Jurkat, Clone E6-1 (cell line): ENCODE measurements around the gene DUSP1.
A peak's percentile ranks its signal among the peaks of the same experiment; 100 is the strongest.
"Not testable (repeated sequence)": the region's sequence is repeated elsewhere in the genome, so short reads cannot be mapped to it uniquely, and the experiment has no call there.

Experiments
- DNase-seq: peaks from one replicate; pipeline ENCODE4 v3.0.0-alpha.2; 2011; ENCODE audit warnings: low read depth, low spot score
- H3K4me3 ChIP-seq: 2 replicates; pipeline ENCODE4 v1.5.1; 2011; ENCODE audit warnings: mild to moderate bottlenecking, low read length, control low read depth, moderate library complexity

Gene DUSP1

DNA sequence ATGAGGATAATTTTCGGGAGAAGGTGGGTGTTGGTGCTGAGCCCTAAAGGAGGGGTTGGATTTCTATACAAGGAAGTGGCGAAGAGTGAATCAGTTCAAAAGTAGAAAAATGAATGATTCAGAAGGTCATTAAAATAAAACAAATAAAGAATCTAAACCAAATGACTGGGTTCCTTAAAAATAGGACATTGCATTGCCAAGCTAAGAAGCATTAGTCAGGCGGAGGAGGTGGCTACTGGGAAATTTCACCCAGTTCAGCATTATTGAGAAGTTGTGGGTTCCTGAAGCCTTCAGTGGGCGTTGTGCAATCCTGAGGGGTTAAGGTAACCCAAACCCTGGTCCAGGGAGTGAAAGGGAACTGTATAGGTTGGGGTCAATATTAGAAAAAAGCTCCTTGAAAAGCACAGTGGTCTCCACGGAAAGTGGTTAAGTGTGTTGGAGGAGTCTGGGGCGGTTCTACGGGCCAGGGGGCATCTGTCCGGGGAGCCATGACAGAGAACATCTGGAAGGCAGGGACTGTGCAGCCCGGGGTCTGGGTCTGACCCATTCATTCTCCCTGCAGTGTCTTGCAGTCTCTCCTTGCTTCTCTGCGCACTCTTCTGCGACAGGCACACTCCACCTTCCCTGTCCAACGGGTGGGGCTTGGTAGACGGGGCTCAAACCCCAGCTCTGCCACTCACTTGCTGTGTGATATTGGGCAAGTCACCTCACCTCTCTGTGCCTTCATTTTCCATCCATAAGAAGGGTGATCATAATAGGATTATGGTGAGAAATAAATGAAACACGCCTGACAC is 27.6 kb upstream of the DUSP1 start:
- no peak for DNase-seq
- H3K4me3 ChIP-seq = no peak overlapping the region

DNA sequence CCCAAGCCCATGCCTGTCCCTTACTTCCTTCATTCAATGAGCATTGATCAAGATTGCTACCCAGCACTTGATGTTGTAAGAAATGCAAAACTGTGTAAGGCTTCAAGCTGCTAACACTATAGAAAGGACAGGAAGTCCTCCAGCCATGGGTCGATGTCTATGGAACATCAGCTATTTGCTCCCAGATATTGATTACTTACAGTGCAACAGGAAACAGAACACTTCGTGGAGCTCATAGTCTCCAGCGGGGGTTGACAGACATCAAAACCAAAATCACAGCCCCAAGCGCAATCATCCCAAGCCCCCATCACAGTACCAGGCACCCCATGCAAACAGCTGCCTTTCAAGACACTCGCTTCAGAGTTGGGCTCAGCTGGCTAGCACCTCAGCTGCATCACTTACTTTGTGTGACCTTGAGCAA is 26.8 kb upstream of the DUSP1 start:
- H3K4me3 ChIP-seq = no peak overlapping the region
- DNase-seq = no peak

GRCh38 chr5:172796306-172796705 is 25.3 kb upstream of the DUSP1 start:
- no peak overlapping the region for H3K4me3 ChIP-seq
- no peak for DNase-seq

DNA sequence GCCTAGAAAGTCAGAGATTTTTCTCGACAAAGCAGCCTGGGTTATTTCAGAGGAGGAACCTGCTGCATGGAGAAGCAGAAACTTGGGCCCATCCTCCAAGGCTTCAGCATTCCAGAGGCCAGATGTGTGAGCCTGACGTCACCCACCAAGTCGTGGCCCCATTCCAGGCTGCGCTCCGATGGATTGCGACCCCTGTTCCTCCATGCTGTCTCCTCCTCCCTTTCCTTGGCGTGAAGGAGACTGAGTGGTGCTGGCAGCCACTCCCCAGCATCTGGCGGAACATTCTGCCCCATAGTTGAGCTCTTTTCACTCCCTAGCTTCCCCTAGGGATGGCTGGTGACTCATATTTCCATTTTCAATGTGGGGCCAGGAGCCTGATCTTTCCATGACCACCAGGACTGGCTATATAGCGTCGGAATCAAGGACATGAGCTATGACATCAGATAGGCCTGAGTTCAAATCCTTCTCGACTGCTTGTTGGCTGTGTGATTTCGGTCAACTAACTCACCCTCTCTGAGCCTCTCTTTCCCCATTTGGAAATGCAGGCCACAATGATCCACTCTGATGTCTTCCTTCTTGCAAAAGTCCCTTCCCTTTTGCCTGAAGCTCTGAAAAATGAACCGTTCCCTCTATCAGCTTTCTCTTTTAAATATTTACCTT is 24.5 kb upstream of the DUSP1 start:
- no peak for DNase-seq
- H3K4me3 ChIP-seq = no peak overlapping the region

DNA sequence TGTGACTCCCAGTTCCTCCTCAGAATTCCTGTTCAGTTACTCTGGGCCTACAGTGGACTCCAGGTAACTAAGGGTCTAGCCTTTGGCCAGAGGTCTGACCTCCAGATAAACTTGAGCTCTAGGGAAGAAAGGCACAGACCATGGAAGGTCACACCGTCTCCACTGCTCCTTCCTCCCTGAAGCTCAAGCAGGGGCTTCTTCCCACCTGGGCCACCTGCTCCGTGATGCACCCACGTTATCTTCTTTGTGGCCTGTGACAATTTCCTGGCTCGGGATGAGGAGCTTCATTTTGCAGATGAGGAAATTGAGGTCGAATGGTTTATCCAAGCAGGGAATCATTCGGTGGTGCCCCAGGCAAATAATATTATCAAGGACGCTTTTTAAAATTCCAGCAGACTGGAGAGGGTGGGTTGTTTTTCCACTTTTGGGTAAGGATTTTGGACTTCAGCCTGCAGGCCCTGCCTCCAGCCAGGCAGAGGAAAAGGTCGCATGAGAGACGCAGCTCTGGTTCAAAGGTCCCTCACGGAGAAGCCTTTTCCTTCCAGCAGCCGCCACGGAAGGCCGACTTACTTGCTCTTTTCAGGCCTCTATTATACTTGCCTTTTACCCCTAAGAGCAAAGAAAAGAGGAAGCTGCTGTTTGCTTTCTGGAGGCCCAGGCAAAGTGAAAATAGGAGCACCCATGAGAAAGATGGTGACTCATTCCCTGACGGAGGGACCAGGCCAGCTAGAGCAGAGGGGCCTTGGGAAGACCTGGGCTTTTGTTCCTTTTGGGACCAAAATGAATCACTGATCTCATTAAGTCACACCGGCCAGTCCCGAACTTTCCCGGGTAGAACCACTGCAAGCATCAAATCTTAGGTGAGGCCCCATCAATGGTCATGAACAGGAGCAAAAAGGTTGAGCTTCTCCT is 22.8 kb upstream of the DUSP1 start:
- no peak for DNase-seq
- H3K4me3 ChIP-seq = no peak overlapping the region

- peak; percentile 95 for DNase-seq
- H3K4me3 ChIP-seq = no peak overlapping the region; the same call in 1 of the 2 replicates
Measured at GRCh38 chr5:172792701-172793570, 21.9 kb upstream of the DUSP1 start.

DNA sequence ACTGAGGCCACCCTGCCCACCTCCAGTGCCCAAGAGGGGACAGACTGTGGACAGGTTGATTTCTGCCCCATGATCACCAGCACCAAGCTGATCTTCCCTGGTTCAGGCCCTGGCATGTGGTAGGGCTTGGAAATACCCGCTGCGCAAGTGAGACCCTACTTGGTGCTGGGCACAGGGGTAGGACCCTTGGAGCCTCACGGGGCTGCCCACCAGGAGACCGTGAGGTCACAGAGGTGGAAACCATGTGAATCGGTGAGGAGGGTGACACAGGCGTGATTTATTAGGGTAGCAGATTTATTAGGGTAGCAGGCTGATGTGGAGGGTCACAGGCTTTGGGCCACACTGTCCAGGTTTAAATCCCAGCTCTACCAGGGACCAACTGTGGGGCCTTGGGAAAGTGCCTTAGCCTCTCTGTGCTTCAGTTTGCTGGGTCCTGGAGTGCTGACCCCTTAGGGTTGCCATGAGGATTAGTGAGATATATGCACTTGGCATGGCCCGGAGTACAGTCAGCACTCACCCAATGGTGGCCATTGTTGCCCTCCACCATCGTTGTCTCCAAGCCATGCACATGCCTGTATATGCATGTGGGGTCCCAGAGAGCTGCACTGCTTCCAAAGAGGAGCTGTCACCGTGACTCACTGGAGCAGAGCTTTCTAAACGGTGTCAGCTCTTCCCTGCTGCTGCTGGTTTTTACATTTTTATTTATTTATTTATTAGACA is 20.9 kb upstream of the DUSP1 start:
- DNase-seq = no peak

DNA sequence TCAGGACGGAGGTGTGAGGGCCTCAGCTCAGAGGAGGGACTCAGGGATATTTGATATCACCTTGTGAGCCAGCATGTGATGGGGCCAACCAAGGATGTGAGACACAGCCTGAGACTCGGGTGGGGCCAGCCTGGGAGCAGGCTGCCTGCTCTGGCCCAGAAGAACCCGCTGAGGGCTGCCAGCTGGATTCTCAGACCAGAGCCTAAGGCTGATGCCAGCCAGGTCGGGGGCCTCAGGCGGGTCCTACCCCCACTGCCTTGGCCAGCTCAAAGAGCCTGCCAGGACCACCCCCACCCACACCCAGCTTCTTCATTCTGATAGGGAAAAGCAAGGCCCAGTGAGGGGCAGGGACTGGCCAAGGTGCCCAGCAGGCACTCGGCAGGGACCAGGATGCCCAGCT is 20.3 kb upstream of the DUSP1 start:
- DNase-seq = no peak
- H3K4me3 ChIP-seq = no peak overlapping the region

More for the DNA sequence above, 20.9 kb upstream of the DUSP1 start:
- no peak overlapping the region for H3K4me3 ChIP-seq

- H3K4me3 ChIP-seq = no peak overlapping the region
- no peak for DNase-seq
Measured at GRCh38 chr5:172790496-172790889, 19.5 kb upstream of the DUSP1 start.

DNA sequence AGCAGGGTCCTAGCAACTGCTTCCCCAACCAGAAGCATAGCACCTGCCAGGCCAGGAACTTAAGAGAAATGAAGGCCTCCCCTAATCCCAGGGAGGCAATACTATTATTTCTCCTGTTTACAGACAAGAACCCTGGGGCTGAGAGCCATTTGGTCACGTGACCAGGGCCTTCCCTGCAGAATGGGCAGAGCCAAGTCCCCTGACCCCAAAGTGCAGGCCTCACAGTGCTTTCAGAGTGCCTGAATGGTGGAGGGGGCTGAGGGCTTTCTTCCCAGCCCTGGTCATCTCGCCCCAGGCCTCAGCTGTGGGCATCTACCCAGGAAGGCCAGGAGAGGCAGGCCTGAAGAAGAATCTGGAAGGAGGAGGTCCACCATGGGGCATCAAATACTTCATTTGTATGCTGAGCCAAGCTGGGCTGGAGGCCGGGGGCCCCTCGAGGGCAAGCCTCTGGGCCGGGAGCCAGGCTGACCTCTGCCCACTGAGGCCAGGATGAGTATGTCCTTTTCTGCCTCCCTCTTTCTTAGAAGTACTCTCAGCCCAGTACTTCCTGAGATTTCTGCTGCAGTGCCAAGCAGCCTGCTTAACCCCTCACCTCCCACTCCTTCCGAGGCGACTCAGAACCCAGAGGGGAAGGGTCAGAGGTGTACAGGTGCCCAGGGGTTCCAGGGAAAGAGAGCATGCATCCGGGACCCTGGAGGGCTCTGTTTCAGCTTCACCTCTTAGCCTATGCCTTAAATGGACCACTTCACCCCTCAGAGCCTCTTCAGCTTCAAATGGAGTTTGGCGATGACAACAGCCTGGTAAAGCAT is 18.9 kb upstream of the DUSP1 start:
- no peak overlapping the region for H3K4me3 ChIP-seq

DNA sequence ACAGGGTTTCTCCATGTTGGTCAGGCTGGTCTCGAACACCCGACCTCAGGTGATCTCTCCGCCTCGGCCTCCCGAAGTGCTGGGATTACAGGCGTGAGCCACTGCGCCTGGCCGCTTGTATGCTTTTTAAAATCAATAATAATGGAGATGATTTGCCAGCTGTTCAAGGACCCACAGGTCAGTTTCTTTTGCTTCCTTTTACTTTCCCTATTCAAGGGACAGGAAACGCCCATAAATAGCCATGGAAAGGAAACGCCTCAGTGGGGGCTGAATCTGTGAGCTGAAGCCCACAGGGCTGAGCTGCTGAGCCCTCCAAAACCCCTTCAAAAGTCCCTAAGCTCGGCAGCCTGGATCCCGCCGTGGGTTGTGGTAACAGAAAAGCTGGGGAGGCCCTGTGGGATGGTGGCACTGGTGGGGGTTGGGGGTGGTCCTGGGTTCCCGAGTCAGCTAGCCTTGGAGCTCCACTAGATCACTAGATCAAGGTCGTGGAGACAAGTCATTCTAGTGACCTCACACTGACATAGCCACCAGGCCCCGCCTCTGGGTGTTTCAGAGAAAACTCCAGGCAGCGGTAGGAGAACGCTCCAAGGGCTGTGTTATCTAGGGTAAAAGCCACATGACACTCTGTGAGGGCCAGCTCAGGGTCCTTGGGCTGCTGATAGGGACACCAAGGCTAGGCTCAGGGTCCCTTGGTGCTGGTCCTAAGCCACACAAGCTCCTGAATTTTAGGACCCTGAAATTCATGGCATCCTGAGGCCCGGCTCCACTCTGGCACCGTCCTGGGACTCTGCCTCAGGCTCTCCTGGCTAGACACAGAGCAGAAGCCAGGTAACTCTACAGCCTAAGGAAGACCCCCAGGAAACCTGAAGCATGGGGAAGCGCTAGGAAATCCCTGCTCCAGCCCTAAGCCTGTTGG is 18.0 kb upstream of the DUSP1 start:
- H3K4me3 ChIP-seq = no peak overlapping the region
- no peak for DNase-seq

More for the DNA sequence above, 18.9 kb upstream of the DUSP1 start:
- no peak for DNase-seq

- H3K4me3 ChIP-seq, DNase-seq: not testable (repeated sequence)
Measured at GRCh38 chr5:172787538-172787937, 16.5 kb upstream of the DUSP1 start.

DNA sequence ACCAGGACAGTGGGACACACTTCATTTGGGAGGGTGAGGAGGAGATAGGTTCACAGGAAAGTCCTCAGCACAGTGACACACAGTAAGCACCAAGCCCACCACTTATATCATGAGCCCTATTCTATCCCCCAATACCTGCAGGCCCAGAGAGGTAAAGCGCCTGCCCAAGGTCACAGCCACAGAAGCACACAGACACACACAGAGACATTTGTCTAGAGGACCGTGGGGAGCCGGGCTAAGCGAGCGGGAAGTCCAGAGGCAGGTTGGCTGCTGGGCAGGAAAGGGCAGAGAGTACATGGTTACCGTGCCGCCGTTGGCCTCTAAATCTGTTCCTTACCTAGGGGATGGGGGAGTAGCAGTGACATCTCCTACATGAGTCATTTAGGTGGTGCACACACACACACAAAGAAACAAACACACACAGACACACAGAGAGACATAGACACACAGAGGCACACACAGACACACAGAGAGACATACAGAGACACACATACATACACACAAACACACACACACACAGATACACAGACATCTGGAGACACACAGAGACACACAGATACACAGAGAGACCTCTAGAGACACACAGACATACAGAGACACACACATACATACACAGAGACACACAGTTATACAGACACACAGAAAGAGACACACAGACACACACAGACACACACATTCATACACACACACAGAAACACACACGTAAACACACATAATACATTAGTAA is 15.9 kb upstream of the DUSP1 start:
- no peak overlapping the region for H3K4me3 ChIP-seq
- no peak for DNase-seq

- no peak overlapping the region for H3K4me3 ChIP-seq
- no peak for DNase-seq
Measured at GRCh38 chr5:172785429-172786088, 14.6 kb upstream of the DUSP1 start.

DNA sequence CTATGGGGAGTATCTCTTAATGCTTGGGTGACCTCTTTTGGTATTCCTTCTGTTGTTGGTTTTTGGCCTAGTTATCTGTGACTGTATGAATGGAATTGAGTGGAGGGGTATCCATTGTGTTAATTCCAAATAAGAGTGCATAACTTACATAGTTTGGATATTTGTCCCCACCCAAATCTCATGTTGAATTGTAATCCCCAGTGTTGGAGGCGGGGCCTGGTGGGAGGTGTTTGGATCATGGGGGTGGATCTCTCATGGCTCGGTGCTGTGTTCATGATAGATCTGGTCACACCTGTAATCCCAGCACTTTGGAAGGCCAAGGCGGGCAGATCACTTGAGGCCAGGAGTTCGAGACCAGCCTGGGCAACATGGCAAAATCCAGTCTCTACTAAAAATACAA is 13.2 kb upstream of the DUSP1 start:
- DNase-seq, H3K4me3 ChIP-seq: not testable (repeated sequence)
